Measurements from ENCODE around the gene C6orf120. TPM values are rescaled to one million over a fixed set of nuclear protein-coding genes. Genes with fewer than 3 reads are reported as not detected.

C6orf120 gene
- total and polyA plus RNA-seq, 2 donors (not counting 3 experiments of a cell fraction or from before 2014, with no cell fraction given), result 13.8 to 30.1 TPM

DNA sequence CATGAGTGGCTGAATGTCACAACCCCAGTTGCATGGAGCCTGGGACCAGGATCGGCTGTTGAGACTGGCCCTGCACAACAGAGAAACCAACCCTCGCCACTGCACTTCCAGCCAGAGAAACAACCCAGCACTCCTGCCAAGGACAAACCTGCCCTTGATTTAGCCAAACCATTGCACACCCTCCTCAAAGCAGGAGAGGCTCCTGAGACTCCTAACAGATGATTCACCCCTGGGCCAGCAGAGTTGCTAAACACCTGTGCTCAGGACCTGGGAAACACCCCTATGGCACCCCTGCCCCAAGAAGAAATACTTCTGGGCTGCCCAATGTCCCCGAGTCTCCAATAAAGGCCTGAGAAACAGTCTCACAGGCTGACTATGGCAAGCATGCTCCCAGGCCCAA, 17.9 kb upstream of the C6orf120 start:
- no peaks in the 10 kb centered on the region for H4K20me1 ChIP-seq (replicated peaks; ENCODE audit: control insufficient read depth, extremely low read depth, insufficient read depth, low read length)
- intact Hi-C loops (cut with micrococcal nuclease) (no loop called here), dilution Hi-C loops (cut with MboI; ENCODE audit: extremely low pct_ligation_motif_present, low sequenced_read_pairs) (no loop called here)
- H3K27me3 ChIP-seq (ENCODE audit: control insufficient read depth in 2 of 2, insufficient read depth in 2 of 2, low read length in 2 of 2), result no peaks in the 10 kb centered on the region
- POLR2A ChIA-PET, result no interaction called here
- H3K9me3 ChIP-seq (replicated peaks; ENCODE audit: control insufficient read depth, insufficient read depth, low read length), result no peaks in the 10 kb centered on the region
- FAIRE-seq, result no peak
- CTCF ChIA-PET, result no interaction called here
- no TSS peak for BruUV-seq (replicated peaks)
- H3K36me3 ChIP-seq (ENCODE audit: control insufficient read depth in 2 of 2, extremely low read depth in 1 of 2, insufficient read depth in 2 of 2, low read length in 2 of 2), result peaks cover 2 to 7% of the 10 kb centered on the region in 2 experiments
- H3K27ac ChIP-seq (ENCODE audit: insufficient read depth, low read depth, low read length), result no peak overlapping the region
- H3K79me2 ChIP-seq (ENCODE audit: control insufficient read depth, insufficient read depth, low read length), result peaks cover 6% of the 10 kb centered on the region
- TF ChIP-seq EZH2 (IDR thresholded peaks at IDR 0.05; ENCODE audit: borderline replicate concordance, low read depth, low read length, severe bottlenecking), result no peak
- no peak overlapping the region for H3K9ac ChIP-seq (replicated peaks; ENCODE audit: extremely low read depth, insufficient read depth, low read length)
- H3K4me1 ChIP-seq (ENCODE audit: control insufficient read depth, extremely low read depth, insufficient read depth, low read length), result no peaks in the 10 kb centered on the region
- H3K4me3 ChIP-seq (replicated peaks in 1 of 3; ENCODE audit: insufficient read depth in 1 of 3, low read depth in 1 of 3, low read length in 3 of 3), result no peak overlapping the region
- no peak overlapping the region for H3K4me2 ChIP-seq (ENCODE audit: insufficient read depth, low read length)
- no peak overlapping the region for H2AFZ ChIP-seq (ENCODE audit: low read depth, low read length)
- no peaks in the 10 kb centered on the region for H3K9me1 ChIP-seq (replicated peaks; ENCODE audit: control insufficient read depth, extremely low read depth, insufficient read depth, low read length)
- no peak for DNase-seq (ENCODE audit: low read depth, low spot score)

DNA sequence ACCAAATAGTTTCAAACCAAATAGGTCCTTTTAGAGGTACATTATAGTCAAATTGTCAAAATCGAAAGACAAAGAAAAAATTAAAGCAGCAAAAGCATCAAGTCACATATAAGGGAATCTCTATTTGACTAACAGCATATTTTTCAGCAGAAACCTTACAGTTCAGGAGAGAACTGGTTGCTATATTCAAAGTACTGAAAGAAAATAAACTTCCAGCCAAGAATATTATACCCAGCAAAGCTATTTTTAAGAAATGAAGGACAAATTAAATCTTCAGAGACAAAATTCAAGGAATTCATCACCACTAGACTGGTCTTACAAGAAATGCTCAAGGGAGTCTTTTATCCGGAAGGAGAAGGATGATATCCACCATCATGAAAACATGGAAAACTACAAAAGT, 16.1 kb upstream of the C6orf120 start:
- no TSS peak for BruUV-seq (replicated peaks)
- CTCF ChIA-PET, result no interaction called here
- Histone ChIP-seq H3K9me3 (replicated peaks; ENCODE audit: control insufficient read depth, insufficient read depth, low read length) (no peaks in the 10 kb centered on the region), H3K4me2 (ENCODE audit: insufficient read depth, low read length) (no peak overlapping the region), H3K4me1 (ENCODE audit: control insufficient read depth, extremely low read depth, insufficient read depth, low read length) (no peaks in the 10 kb centered on the region), H3K79me2 (ENCODE audit: control insufficient read depth, insufficient read depth, low read length) (peaks cover 6% of the 10 kb centered on the region), H3K9ac (replicated peaks; ENCODE audit: extremely low read depth, insufficient read depth, low read length) (no peak overlapping the region), H4K20me1 (replicated peaks; ENCODE audit: control insufficient read depth, extremely low read depth, insufficient read depth, low read length) (no peaks in the 10 kb centered on the region), H3K27me3 (ENCODE audit: control insufficient read depth in 2 of 2, insufficient read depth in 2 of 2, low read length in 2 of 2) (no peaks in the 10 kb centered on the region), H3K36me3 (ENCODE audit: control insufficient read depth in 2 of 2, extremely low read depth in 1 of 2, insufficient read depth in 2 of 2, low read length in 2 of 2) (peaks cover 2 to 7% of the 10 kb centered on the region in 2 experiments), H2AFZ (ENCODE audit: low read depth, low read length) (no peak overlapping the region), H3K27ac (ENCODE audit: insufficient read depth, low read depth, low read length) (no peak overlapping the region), H3K4me3 (replicated peaks in 1 of 3; ENCODE audit: insufficient read depth in 1 of 3, low read depth in 1 of 3, low read length in 3 of 3) (no peak overlapping the region), H3K9me1 (replicated peaks; ENCODE audit: control insufficient read depth, extremely low read depth, insufficient read depth, low read length) (no peaks in the 10 kb centered on the region)
- no peak for TF ChIP-seq FOS (IDR thresholded peaks at IDR 0.05; ENCODE audit: borderline replicate concordance, insufficient read depth, low read length)
- TF ChIP-seq POLR2AphosphoS5 (IDR thresholded peaks at IDR 0.05; ENCODE audit: insufficient read depth, low read depth, low read length), result no peak
- no peak for TF ChIP-seq GATA2 (IDR thresholded peaks at IDR 0.05; ENCODE audit: insufficient read depth, insufficient read length, low read depth, low read length)
- TF ChIP-seq POLR2A (IDR thresholded peaks at IDR 0.05; ENCODE audit: low read depth, low read length), result no peak
- TF ChIP-seq, protein P1, sequence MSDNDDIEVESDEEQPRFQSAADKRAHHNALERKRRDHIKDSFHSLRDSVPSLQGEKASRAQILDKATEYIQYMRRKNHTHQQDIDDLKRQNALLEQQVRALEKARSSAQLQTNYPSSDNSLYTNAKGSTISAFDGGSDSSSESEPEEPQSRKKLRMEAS (IDR thresholded peaks at IDR 0.05; ENCODE audit: insufficient read depth, insufficient read length), result no peak
- TF ChIP-seq, protein P2, sequence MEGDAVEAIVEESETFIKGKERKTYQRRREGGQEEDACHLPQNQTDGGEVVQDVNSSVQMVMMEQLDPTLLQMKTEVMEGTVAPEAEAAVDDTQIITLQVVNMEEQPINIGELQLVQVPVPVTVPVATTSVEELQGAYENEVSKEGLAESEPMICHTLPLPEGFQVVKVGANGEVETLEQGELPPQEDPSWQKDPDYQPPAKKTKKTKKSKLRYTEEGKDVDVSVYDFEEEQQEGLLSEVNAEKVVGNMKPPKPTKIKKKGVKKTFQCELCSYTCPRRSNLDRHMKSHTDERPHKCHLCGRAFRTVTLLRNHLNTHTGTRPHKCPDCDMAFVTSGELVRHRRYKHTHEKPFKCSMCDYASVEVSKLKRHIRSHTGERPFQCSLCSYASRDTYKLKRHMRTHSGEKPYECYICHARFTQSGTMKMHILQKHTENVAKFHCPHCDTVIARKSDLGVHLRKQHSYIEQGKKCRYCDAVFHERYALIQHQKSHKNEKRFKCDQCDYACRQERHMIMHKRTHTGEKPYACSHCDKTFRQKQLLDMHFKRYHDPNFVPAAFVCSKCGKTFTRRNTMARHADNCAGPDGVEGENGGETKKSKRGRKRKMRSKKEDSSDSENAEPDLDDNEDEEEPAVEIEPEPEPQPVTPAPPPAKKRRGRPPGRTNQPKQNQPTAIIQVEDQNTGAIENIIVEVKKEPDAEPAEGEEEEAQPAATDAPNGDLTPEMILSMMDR (IDR thresholded peaks at IDR 0.05; ENCODE audit: extremely low read depth in 1 of 2, insufficient read depth in 1 of 2, low read depth in 1 of 2, low read length in 2 of 2), result no peak
- intact Hi-C loops (cut with micrococcal nuclease) (no loop called here), dilution Hi-C loops (cut with MboI; ENCODE audit: extremely low pct_ligation_motif_present, low sequenced_read_pairs) (no loop called here)
- POLR2A ChIA-PET, result no interaction called here
- no peak for DNase-seq (ENCODE audit: low read depth, low spot score)
- no peak for FAIRE-seq
